ENCODE measurements around the gene ULBP3.

DNA sequence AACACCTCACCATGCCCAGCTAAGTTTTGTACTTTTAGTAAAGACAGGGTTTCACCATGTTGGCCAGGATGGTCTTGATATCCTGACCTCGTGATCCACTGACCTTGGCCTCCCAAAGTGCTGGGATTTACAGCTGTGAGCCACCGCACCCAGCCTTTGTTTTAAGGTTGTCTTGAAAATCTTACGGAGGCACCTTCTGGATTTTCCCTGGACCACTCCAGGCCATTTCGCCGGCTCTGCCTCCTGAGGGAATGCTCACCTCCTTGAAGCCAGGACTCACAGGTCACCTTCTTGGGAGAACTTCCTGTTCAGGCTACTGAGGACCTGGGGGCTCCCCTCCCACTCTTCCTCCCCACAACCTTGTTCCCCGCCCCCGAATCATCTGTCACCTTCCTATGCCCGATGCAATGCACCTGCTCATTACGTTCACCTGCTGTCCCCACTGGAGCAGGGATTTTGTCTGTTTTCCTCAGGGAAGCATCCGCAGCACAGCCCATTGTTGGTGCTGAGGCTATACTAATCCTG is 24.2 kb downstream of the ULBP3 start:
- no peak for TF ChIP-seq EZH2 (IDR thresholded peaks at IDR 0.05; ENCODE audit: low read length, missing control alignments)
- TF ChIP-seq, protein P1, sequence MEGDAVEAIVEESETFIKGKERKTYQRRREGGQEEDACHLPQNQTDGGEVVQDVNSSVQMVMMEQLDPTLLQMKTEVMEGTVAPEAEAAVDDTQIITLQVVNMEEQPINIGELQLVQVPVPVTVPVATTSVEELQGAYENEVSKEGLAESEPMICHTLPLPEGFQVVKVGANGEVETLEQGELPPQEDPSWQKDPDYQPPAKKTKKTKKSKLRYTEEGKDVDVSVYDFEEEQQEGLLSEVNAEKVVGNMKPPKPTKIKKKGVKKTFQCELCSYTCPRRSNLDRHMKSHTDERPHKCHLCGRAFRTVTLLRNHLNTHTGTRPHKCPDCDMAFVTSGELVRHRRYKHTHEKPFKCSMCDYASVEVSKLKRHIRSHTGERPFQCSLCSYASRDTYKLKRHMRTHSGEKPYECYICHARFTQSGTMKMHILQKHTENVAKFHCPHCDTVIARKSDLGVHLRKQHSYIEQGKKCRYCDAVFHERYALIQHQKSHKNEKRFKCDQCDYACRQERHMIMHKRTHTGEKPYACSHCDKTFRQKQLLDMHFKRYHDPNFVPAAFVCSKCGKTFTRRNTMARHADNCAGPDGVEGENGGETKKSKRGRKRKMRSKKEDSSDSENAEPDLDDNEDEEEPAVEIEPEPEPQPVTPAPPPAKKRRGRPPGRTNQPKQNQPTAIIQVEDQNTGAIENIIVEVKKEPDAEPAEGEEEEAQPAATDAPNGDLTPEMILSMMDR (conservative IDR thresholded peaks at IDR 0.05 in 1 of 2, IDR thresholded peaks at IDR 0.05 in 1 of 2; ENCODE audit: low read depth in 1 of 2, low read length in 2 of 2), result no peak
